Measurements from ENCODE around the gene RHOBTB3.

DNA sequence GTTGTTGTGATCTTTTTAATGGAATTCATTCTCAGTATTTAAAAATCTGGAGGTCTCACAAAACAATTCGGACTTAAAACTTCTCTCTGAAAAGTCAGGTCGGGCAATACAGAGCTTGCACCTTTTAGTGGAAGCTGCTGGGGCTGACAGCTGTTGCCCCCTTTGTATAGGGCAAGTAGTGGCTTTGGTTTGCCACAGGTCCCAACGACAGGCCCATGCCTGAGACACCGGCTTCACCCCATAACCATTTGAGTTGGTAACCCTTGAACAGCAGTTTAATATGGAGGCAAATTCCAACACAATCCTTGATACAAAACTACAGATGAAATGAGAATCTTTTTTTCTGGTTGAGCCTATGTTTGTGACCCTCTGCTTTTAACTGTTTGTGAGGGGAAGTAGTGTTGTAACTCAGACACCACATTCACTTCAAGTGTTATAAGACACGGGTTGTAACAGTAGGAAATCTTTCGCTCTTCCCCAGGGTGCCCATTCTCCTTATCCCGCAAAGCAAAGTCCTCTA is 92.1 kb downstream of the RHOBTB3 start:
- TF ChIP-seq, protein P1, sequence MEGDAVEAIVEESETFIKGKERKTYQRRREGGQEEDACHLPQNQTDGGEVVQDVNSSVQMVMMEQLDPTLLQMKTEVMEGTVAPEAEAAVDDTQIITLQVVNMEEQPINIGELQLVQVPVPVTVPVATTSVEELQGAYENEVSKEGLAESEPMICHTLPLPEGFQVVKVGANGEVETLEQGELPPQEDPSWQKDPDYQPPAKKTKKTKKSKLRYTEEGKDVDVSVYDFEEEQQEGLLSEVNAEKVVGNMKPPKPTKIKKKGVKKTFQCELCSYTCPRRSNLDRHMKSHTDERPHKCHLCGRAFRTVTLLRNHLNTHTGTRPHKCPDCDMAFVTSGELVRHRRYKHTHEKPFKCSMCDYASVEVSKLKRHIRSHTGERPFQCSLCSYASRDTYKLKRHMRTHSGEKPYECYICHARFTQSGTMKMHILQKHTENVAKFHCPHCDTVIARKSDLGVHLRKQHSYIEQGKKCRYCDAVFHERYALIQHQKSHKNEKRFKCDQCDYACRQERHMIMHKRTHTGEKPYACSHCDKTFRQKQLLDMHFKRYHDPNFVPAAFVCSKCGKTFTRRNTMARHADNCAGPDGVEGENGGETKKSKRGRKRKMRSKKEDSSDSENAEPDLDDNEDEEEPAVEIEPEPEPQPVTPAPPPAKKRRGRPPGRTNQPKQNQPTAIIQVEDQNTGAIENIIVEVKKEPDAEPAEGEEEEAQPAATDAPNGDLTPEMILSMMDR (IDR thresholded peaks at IDR 0.05) = no peak
- TF ChIP-seq POLR2A (IDR thresholded peaks at IDR 0.05) = no peak

Measured in thyroid gland (tissue), 4 donors.